ENCODE measurements around the gene LMBRD1. TPM values are rescaled to one million over a fixed set of nuclear protein-coding genes. Genes with fewer than 3 reads are reported as not detected.

Gene LMBRD1
- total RNA-seq, 2 donors from 2014 or later: 30.1 to 34.8 TPM

DNA sequence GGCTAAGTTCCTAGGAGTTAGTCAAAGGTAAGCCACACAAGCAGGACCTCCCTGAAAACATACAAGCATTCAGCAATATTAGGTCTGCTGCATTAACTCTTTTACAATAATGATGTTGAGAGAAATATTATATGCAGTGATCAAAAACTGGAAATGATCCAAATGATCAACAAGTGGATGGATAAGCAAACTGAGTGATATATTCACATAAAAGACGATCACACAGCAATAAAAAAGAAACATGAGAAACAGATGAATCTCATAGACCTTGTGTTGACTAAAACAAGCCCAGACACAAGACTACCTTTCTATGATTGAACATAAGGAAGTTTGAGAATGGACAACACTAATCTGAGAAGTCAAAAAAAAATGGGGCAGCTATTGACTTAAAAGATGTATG is 39.9 kb downstream of the LMBRD1 start:
- Histone ChIP-seq H3K9me3 (ENCODE audit: control insufficient read depth, low read length) (peaks cover 36% of the 10 kb centered on the region), H3K36me3 (ENCODE audit: control insufficient read depth, insufficient read depth, low read length) (peaks cover 20% of the 10 kb centered on the region), H3K4me1 (ENCODE audit: control insufficient read depth, insufficient read depth, low read length) (no peaks in the 10 kb centered on the region), H3K27ac (ENCODE audit: low read depth, low read length) (no peak overlapping the region), H3K27me3 (ENCODE audit: control insufficient read depth, insufficient read depth, low read length, poor library complexity, severe bottlenecking) (no peaks in the 10 kb centered on the region), H3K4me3 (ENCODE audit: low read length) (no peak overlapping the region), H3K9ac (ENCODE audit: extremely low read depth, low read length, poor library complexity, severe bottlenecking) (no peak overlapping the region)
- Mint-ChIP-seq H3K4me1 (peaks cover 9% of the 10 kb centered on the region), H3K4me3 (no peak overlapping the region), H3K9me3 (peaks cover 21% of the 10 kb centered on the region), H3K36me3 (ENCODE audit: low read depth) (peaks cover 30% of the 10 kb centered on the region), H3K27me3 (ENCODE audit: insufficient read depth) (no peaks in the 10 kb centered on the region), H3K27ac (no peak overlapping the region)
- WGBS, 2 experiments (ENCODE audit: insufficient coverage in 1 of 2, insufficient read length in 1 of 2): 87 to 100% methylated on average over 1 of the region's 1 CpG
- no peak for DNase-seq
- TF ChIP-seq, protein P1, sequence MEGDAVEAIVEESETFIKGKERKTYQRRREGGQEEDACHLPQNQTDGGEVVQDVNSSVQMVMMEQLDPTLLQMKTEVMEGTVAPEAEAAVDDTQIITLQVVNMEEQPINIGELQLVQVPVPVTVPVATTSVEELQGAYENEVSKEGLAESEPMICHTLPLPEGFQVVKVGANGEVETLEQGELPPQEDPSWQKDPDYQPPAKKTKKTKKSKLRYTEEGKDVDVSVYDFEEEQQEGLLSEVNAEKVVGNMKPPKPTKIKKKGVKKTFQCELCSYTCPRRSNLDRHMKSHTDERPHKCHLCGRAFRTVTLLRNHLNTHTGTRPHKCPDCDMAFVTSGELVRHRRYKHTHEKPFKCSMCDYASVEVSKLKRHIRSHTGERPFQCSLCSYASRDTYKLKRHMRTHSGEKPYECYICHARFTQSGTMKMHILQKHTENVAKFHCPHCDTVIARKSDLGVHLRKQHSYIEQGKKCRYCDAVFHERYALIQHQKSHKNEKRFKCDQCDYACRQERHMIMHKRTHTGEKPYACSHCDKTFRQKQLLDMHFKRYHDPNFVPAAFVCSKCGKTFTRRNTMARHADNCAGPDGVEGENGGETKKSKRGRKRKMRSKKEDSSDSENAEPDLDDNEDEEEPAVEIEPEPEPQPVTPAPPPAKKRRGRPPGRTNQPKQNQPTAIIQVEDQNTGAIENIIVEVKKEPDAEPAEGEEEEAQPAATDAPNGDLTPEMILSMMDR (conservative IDR thresholded peaks at IDR 0.05): no peak

DNA sequence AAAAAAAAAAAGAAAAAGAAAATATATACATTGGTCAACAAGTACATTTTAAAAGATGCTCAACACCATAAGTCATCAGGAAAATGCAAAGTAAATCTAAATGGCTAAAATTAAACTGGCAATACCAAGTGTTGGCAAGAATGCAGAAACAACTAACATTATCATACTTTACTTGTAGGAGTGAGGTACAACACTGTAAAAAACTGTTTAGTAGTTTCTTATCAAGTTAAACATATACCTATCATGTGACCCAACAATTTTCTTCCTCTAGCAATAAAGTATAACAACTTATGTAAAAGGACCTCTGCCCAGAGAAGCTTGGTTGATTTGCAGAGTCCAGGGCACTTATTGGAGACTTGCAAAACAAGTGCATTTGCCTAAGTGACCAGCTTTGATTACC is 40.4 kb downstream of the LMBRD1 start:
- Mint-ChIP-seq H3K9me3 (peaks cover 21% of the 10 kb centered on the region), H3K36me3 (ENCODE audit: low read depth) (peaks cover 34% of the 10 kb centered on the region), H3K27ac (no peak overlapping the region), H3K27me3 (ENCODE audit: insufficient read depth) (no peaks in the 10 kb centered on the region), H3K4me3 (no peak overlapping the region), H3K4me1 (peaks cover 9% of the 10 kb centered on the region)
- Histone ChIP-seq H3K9ac (ENCODE audit: extremely low read depth, low read length, poor library complexity, severe bottlenecking) (no peak overlapping the region), H3K9me3 (ENCODE audit: control insufficient read depth, low read length) (peaks cover 36% of the 10 kb centered on the region), H3K4me1 (ENCODE audit: control insufficient read depth, insufficient read depth, low read length) (no peaks in the 10 kb centered on the region), H3K27ac (ENCODE audit: low read depth, low read length) (no peak overlapping the region), H3K36me3 (ENCODE audit: control insufficient read depth, insufficient read depth, low read length) (peaks cover 20% of the 10 kb centered on the region), H3K4me3 (ENCODE audit: low read length) (no peak overlapping the region), H3K27me3 (ENCODE audit: control insufficient read depth, insufficient read depth, low read length, poor library complexity, severe bottlenecking) (no peaks in the 10 kb centered on the region)
- DNase-seq: no peak
- TF ChIP-seq, protein P1 (conservative IDR thresholded peaks at IDR 0.05): no peak

DNA sequence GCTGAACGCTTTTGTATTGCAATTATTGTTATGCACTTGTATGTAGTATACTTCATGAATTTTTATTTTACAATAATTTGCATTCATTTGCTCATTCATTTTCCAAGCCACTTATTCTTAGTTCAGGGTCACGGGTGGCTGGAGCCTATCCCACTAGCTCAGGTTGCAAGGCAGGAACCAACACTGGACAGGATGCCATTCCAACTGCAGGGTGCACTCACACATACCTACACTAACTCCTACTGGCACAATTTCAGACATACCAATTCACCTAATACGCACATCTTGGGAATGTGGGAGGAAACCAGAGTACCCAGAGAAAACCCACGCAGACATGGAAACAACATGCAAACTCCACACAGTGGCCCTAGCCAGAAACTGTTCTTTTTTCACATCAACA is 61.8 kb downstream of the LMBRD1 start:
- H3K9me3 ChIP-seq (ENCODE audit: control insufficient read depth, low read length): no peaks in the 10 kb centered on the region
- H3K36me3 ChIP-seq (ENCODE audit: control insufficient read depth, insufficient read depth, low read length): peaks cover 44% of the 10 kb centered on the region
- no peaks in the 10 kb centered on the region for H3K27me3 ChIP-seq (ENCODE audit: control insufficient read depth, insufficient read depth, low read length, poor library complexity, severe bottlenecking)
- TF ChIP-seq, protein P1 (conservative IDR thresholded peaks at IDR 0.05): no peak
- Mint-ChIP-seq H3K4me3 (no peak overlapping the region), H3K27me3 (ENCODE audit: insufficient read depth) (no peaks in the 10 kb centered on the region), H3K27ac (no peak overlapping the region), H3K4me1 (no peaks in the 10 kb centered on the region), H3K36me3 (ENCODE audit: low read depth) (peaks cover 23% of the 10 kb centered on the region), H3K9me3 (no peaks in the 10 kb centered on the region)
- H3K9ac ChIP-seq (ENCODE audit: extremely low read depth, low read length, poor library complexity, severe bottlenecking): no peak overlapping the region
- no peak for DNase-seq
- no peak overlapping the region for H3K4me3 ChIP-seq (ENCODE audit: low read length)
- WGBS, 2 experiments (ENCODE audit: insufficient coverage in 1 of 2, insufficient read length in 1 of 2): 97% methylated on average over 3 of the region's 4 CpGs; no CpG with 5 or more reads in 1 of the 2 experiments
- no peak overlapping the region for H3K27ac ChIP-seq (ENCODE audit: low read depth, low read length)
- H3K4me1 ChIP-seq (ENCODE audit: control insufficient read depth, insufficient read depth, low read length): no peaks in the 10 kb centered on the region
